Esophagus muscularis mucosa (tissue), 4 donors: ENCODE measurements around the gene GEMIN7. TPM values are rescaled to one million over a fixed set of nuclear protein-coding genes. Genes with fewer than 3 reads are reported as not detected.

Experiments used
- DNase-seq: peaks from one replicate; pipeline ENCODE4 v3.0.0-alpha.2; 2017; ENCODE audit errors: extremely low spot score
- H3K27ac ChIP-seq, 4 donors: fragments of 200-600 bp; sonication (generic); replicated peaks in 1 of 4; 1 replicate in 3 of 4; 2 replicates in 1 of 4; pipeline ENCODE4 v1.5.1; 2016 to 2019; ENCODE audit warnings: mild to moderate bottlenecking in 1 of 4
- H3K27me3 ChIP-seq, 4 donors: fragments of 200-600 bp; sonication (generic); one replicate each; pipeline versions ENCODE4 v1.5.1 to v1.6.0; 2016 to 2019
- H3K36me3 ChIP-seq, 4 donors: fragments of 200-600 bp; sonication (generic); one replicate each; pipeline ENCODE4 v1.5.1; 2016 to 2019
- H3K4me1 ChIP-seq, 4 donors: fragments of 200-600 bp; sonication (generic); one replicate each; pipeline ENCODE4 v1.5.1; 2016 to 2019
- H3K4me3 ChIP-seq, 4 donors: fragments of 200-600 bp; sonication (generic); 1 replicate in 2 of 4; 2 replicates in 2 of 4; pipeline ENCODE4 v1.5.1; 2016 to 2019; ENCODE audit warnings: mild to moderate bottlenecking in 4 of 4, moderate library complexity in 1 of 4
- H3K9me3 ChIP-seq, 4 donors: fragments of 200-600 bp; sonication (generic); 1 replicate in 3 of 4; 2 replicates in 1 of 4; pipeline ENCODE4 v1.5.1; 2016 to 2019
- CTCF ChIP-seq, 3 experiments: fragments of 200-600 bp in 2 of 3; fragments of 450-650 bp in 1 of 3; sonication (generic) in 2 of 3; IDR thresholded peaks; one replicate each; pipeline ENCODE4 v1.5.1; 2017 to 2019; ENCODE audit warnings: antibody characterized with exemption in 3 of 3, mild to moderate bottlenecking in 2 of 3, moderate library complexity in 1 of 3
- EP300 ChIP-seq: sonication (generic); formaldehyde crosslinking; IDR thresholded peaks from one replicate; pipeline ENCODE4 v1.6.1; 2017; ENCODE audit warnings: antibody characterized with exemption
- POLR2A ChIP-seq: fragments of 450-650 bp; IDR thresholded peaks from one replicate; pipeline ENCODE4 v1.6.1; 2017; ENCODE audit warnings: antibody characterized with exemption, moderate library complexity, mild to moderate bottlenecking, low read depth
- POLR2AphosphoS5 ChIP-seq, 2 donors: sonication (generic); formaldehyde crosslinking; IDR thresholded peaks; one replicate each; pipeline ENCODE4 v1.6.1; 2017; ENCODE audit warnings: antibody characterized with exemption in 2 of 2
- WGBS: methylation state at CpG from one replicate; pipeline ENCODE4 v1.1.5; 2018; 5-methylcytosine and 5-hydroxymethylcytosine counted together
- intact Hi-C: fragments of 100-400 bp; cut with DNase I; formaldehyde crosslinking; loops from one replicate; pipeline ENCODE4 v1.15.1; 2023
- total RNA-seq, 4 donors: library from RNA; depleted of rRNA; stranded (reverse); fragments of >200 nt; gene quantifications; one replicate each; pipeline versions ENCODE4 v1.1.0 to v1.2.1, GENCODE V29; 2016

Gene GEMIN7
- total RNA-seq, 4 donors from 2014 or later = 12.3 to 19.1 (median 15.3) TPM

DNA sequence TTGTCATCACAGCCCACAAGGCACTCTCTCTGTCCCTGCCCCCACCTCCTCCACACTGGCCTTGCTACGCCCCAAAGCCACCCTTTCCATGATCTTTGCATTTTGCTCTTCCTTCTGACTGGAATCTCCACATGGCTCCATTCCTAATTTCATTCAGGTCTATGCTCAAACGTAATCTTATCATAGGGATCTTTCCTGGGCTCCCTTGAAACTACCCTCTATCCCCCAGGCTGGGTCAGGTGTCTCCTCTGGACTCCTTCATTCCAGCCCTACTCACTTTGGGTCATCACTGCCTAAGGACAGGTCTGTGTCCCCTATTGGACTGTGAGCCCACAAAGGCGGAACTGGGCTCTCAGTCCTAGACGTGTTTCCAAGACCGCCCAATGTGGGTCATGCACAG lies 3.1 kb downstream of the GEMIN7 start:
- Histone ChIP-seq H3K36me3 (peaks cover 0 to 46% (median 28%) of the 10 kb centered on the region in 4 donors), H3K9me3 (no peaks in the 10 kb centered on the region), H3K4me1 (peaks cover 24 to 27% (median 25%) of the 10 kb centered on the region in 4 donors), H3K4me3 (no peak overlapping the region), H3K27me3 (no peaks in the 10 kb centered on the region), H3K27ac (no peak overlapping the region)
- no peak for DNase-seq
- no peak for TF ChIP-seq CTCF (IDR thresholded peaks at IDR 0.05)
- intact Hi-C loops = no loop called here
- WGBS = 87% methylated on average over 5 of the region's 5 CpGs

DNA sequence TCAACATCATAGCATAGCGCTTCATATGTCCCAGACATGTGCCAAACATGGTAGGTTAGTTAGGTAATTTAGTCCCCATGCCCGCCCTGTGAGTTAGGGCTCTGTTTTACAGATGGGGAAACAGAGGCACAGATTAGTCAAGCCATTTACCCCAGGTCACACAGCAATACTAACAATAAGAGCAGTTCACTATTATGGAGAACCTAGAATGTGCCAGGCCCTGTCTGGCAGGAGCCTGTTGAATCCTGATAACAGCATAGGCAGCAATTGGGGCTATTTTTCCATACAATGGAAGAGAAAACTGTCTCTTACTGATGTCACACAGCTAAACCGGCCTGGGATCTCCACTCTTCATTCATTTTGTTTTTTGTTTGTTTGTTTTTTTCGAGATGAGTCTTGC lies 7.4 kb downstream of the GEMIN7 start:
- Histone ChIP-seq H3K27me3 (no peaks in the 10 kb centered on the region), H3K4me3 (no peak overlapping the region)

DNA sequence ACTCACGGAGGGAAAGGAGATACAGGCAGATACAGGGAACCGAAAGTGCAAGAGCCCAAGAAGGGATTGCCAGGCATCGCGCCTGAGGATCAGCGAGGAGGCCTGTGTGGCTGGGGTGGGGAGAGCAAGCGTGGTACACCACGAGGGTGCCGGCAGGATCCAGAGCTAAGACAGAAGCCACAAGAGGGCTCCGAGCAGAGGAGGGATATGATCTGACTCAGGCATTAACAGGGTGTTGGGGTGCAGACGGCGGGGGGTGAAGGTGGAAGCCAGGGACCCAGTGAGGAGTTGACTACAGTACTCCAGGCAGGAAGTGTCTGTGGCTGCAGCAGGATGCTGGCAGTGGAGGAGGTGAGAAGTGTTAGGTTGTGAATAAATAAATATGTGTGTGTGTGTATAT lies 8.5 kb downstream of the GEMIN7 start:
- 72% methylated on average over 11 of the region's 11 CpGs for WGBS
- no peak for DNase-seq
- TF ChIP-seq POLR2AphosphoS5 (IDR thresholded peaks at IDR 0.05) (no peak), EP300 (no peak), POLR2A (no peak), CTCF (IDR thresholded peaks at IDR 0.05) (no peak)
- no peak overlapping the region for H3K4me3 ChIP-seq
- intact Hi-C loops = no loop called here
- H3K27me3 ChIP-seq = no peaks in the 10 kb centered on the region
- peaks cover 0 to 64% (median 36%) of the 10 kb centered on the region in 4 donors for H3K36me3 ChIP-seq
- H3K27ac ChIP-seq = no peak overlapping the region
- no peaks in the 10 kb centered on the region for H3K9me3 ChIP-seq
- H3K4me1 ChIP-seq = peaks cover 7 to 18% (median 18%) of the 10 kb centered on the region in 4 donors

More for the DNA sequence above, 7.4 kb downstream of the GEMIN7 start:
- H3K36me3 ChIP-seq = peaks cover 0 to 74% (median 45%) of the 10 kb centered on the region in 4 donors
- no peak overlapping the region for H3K27ac ChIP-seq
- 87% methylated on average over 4 of the region's 4 CpGs for WGBS
- intact Hi-C loops = no loop called here
- H3K9me3 ChIP-seq = no peaks in the 10 kb centered on the region
- no peak for DNase-seq
- peaks cover 7 to 10% (median 10%) of the 10 kb centered on the region in 4 donors for H3K4me1 ChIP-seq
- no peak for TF ChIP-seq POLR2A
- TF ChIP-seq CTCF (IDR thresholded peaks at IDR 0.05) = no peak
- no peak for TF ChIP-seq POLR2AphosphoS5 (IDR thresholded peaks at IDR 0.05)
- TF ChIP-seq EP300 = no peak

DNA sequence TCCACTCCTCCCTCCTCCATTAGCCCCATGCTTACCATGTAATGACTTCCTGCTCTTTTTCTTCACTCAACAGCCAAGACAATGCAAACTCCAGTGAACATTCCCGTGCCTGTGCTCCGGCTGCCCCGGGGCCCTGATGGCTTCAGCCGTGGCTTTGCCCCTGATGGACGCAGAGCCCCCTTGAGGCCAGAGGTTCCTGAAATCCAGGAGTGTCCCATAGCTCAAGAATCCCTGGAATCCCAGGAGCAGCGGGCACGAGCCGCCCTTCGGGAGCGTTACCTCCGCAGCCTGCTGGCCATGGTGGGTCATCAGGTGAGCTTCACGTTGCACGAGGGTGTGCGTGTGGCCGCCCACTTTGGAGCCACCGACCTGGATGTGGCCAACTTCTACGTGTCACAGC lies 11.0 kb downstream of the GEMIN7 start:
- DNase-seq = no peak
- intact Hi-C loops = loop anchor here (5.0 kb wide), 1 partner anchor 87 kb away; the partner anchor contains the start of genes BLOC1S3 and TRAPPC6A
- no peak for TF ChIP-seq CTCF (IDR thresholded peaks at IDR 0.05)
- no peak for TF ChIP-seq POLR2A
- TF ChIP-seq EP300 = no peak
- H3K4me1 ChIP-seq = peaks cover 23 to 36% (median 35%) of the 10 kb centered on the region in 4 donors
- no peak overlapping the region for H3K27ac ChIP-seq
- H3K4me3 ChIP-seq = no peak overlapping the region
- H3K27me3 ChIP-seq = no peaks in the 10 kb centered on the region
- H3K9me3 ChIP-seq = no peaks in the 10 kb centered on the region
- 88% methylated on average over 8 of the region's 17 CpGs for WGBS
- peaks cover 0 to 45% (median 27%) of the 10 kb centered on the region in 4 donors for H3K36me3 ChIP-seq

- Histone ChIP-seq H3K27me3 (no peaks in the 10 kb centered on the region), H3K9me3 (no peaks in the 10 kb centered on the region), H3K4me3 (peak overlapping the region; percentile 90 to 98 (median 96)), H3K27ac (peak overlapping the region; percentile 74 to 89 (median 86)), H3K4me1 (peaks cover 28 to 42% (median 40%) of the 10 kb centered on the region in 4 donors), H3K36me3 (peaks cover 0 to 39% (median 22%) of the 10 kb centered on the region in 4 donors)
- TF ChIP-seq EP300 = no peak
- no peak for DNase-seq
- 50% methylated on average over 5 of the region's 5 CpGs for WGBS
- intact Hi-C loops = loop anchor here (5.0 kb wide), 1 partner anchor 87 kb away; the partner anchor contains the start of genes BLOC1S3 and TRAPPC6A
Measured at GRCh38 chr19:45090606-45091005, 11.5 kb downstream of the GEMIN7 start.
